ENCODE measurements around the gene MYOM3.

MYOM3 gene

GRCh38 chr1:24109686-24110475 lies 2.1 kb downstream of the MYOM3 start:
- Mint-ChIP-seq H3K27me3 (ENCODE audit: low read depth, poor library complexity) (peaks cover 19% of the 10 kb centered on the region), H3K27ac (no peak overlapping the region), H3K4me3 (no peak overlapping the region), H3K4me1 (peaks cover 43% of the 10 kb centered on the region), H3K36me3 (ENCODE audit: low read depth) (no peaks in the 10 kb centered on the region), H3K9me3 (no peaks in the 10 kb centered on the region)
- DNase-seq, result no peak
- no peak for TF ChIP-seq CTCF (IDR thresholded peaks at IDR 0.05)

- DNase-seq, result no peak
- Mint-ChIP-seq H3K4me1 (peaks cover 45% of the 10 kb centered on the region), H3K27ac (no peak overlapping the region), H3K9me3 (no peaks in the 10 kb centered on the region), H3K36me3 (ENCODE audit: low read depth) (no peaks in the 10 kb centered on the region), H3K27me3 (ENCODE audit: low read depth, poor library complexity) (peaks cover 16% of the 10 kb centered on the region), H3K4me3 (no peak overlapping the region)
- TF ChIP-seq CTCF (IDR thresholded peaks at IDR 0.05), result no peak
Measured at GRCh38 chr1:24109166-24109483, 2.8 kb downstream of the MYOM3 start.

- no peaks in the 10 kb centered on the region for H3K36me3 Mint-ChIP-seq (ENCODE audit: low read depth)
- H3K4me1 Mint-ChIP-seq, result peaks cover 51% of the 10 kb centered on the region
- H3K9me3 Mint-ChIP-seq, result no peaks in the 10 kb centered on the region
- no peak overlapping the region for H3K27ac Mint-ChIP-seq
- peaks cover 12% of the 10 kb centered on the region for H3K27me3 Mint-ChIP-seq (ENCODE audit: low read depth, poor library complexity)
- TF ChIP-seq CTCF (IDR thresholded peaks at IDR 0.05), result no peak
- no peak overlapping the region for H3K4me3 Mint-ChIP-seq
- DNase-seq, result no peak
Measured at GRCh38 chr1:24108334-24109165, 3.4 kb downstream of the MYOM3 start.

GRCh38 chr1:24107462-24108138 lies 4.3 kb downstream of the MYOM3 start:
- H3K36me3 Mint-ChIP-seq (ENCODE audit: low read depth), result no peaks in the 10 kb centered on the region
- DNase-seq, result no peak
- TF ChIP-seq CTCF (IDR thresholded peaks at IDR 0.05), result no peak
- peaks cover 5% of the 10 kb centered on the region for H3K27me3 Mint-ChIP-seq (ENCODE audit: low read depth, poor library complexity)
- no peak overlapping the region for H3K4me3 Mint-ChIP-seq
- no peaks in the 10 kb centered on the region for H3K9me3 Mint-ChIP-seq
- peaks cover 55% of the 10 kb centered on the region for H3K4me1 Mint-ChIP-seq
- no peak overlapping the region for H3K27ac Mint-ChIP-seq

- peak overlapping the region; percentile 74 for H3K27ac Mint-ChIP-seq
- DNase-seq, result no peak
- peaks cover 46% of the 10 kb centered on the region for H3K4me1 Mint-ChIP-seq
- TF ChIP-seq CTCF (IDR thresholded peaks at IDR 0.05), result no peak
- no peak overlapping the region for H3K4me3 Mint-ChIP-seq
- no peaks in the 10 kb centered on the region for H3K36me3 Mint-ChIP-seq (ENCODE audit: low read depth)
- H3K27me3 Mint-ChIP-seq (ENCODE audit: low read depth, poor library complexity), result no peaks in the 10 kb centered on the region
- no peaks in the 10 kb centered on the region for H3K9me3 Mint-ChIP-seq
Measured at GRCh38 chr1:24105368-24106160, 6.4 kb downstream of the MYOM3 start.

Measured in nephron progenitor cell (in vitro differentiated cells).